HG03103 (cell line): ENCODE measurements around the gene SSTR4.

Experiments
- ATAC-seq: cut with Tn5 transposase; IDR thresholded peaks from one replicate; pipeline ENCODE4 v1.9.1; 2021; ENCODE audit warnings: low read depth; ENCODE audit not compliant: unreplicated experiment

SSTR4 gene

GRCh38 chr20:23061734-23062561, 26.8 kb downstream of the SSTR4 start:
- no peak for ATAC-seq

- ATAC-seq: no peak
Measured at GRCh38 chr20:23062632-23063031, 27.5 kb downstream of the SSTR4 start.

- ATAC-seq: no peak
Measured at GRCh38 chr20:23063168-23063567, 28.1 kb downstream of the SSTR4 start.

- ATAC-seq: no peak
Measured at GRCh38 chr20:23063581-23063980, 28.5 kb downstream of the SSTR4 start.

- ATAC-seq: no peak
Measured at GRCh38 chr20:23065266-23066201, 30.4 kb downstream of the SSTR4 start.

GRCh38 chr20:23066772-23067171, 31.7 kb downstream of the SSTR4 start:
- no peak for ATAC-seq

- no peak for ATAC-seq
Measured at GRCh38 chr20:23068283-23068682, 33.2 kb downstream of the SSTR4 start.

- no peak for ATAC-seq
Measured at GRCh38 chr20:23069108-23069507, 34.0 kb downstream of the SSTR4 start.

GRCh38 chr20:23071398-23071797, 36.3 kb downstream of the SSTR4 start:
- ATAC-seq: no peak

GRCh38 chr20:23071996-23072395, 36.9 kb downstream of the SSTR4 start:
- no peak for ATAC-seq

GRCh38 chr20:23072892-23073586, 37.9 kb downstream of the SSTR4 start:
- ATAC-seq: no peak

GRCh38 chr20:23074052-23074451, 38.9 kb downstream of the SSTR4 start:
- no peak for ATAC-seq

GRCh38 chr20:23077277-23077676, 42.2 kb downstream of the SSTR4 start:
- ATAC-seq: no peak

- no peak for ATAC-seq
Measured at GRCh38 chr20:23078351-23079015, 43.4 kb downstream of the SSTR4 start.

GRCh38 chr20:23079016-23079351, 43.9 kb downstream of the SSTR4 start:
- ATAC-seq: no peak

GRCh38 chr20:23079926-23080325, 44.8 kb downstream of the SSTR4 start:
- no peak for ATAC-seq

- ATAC-seq: no peak
Measured at GRCh38 chr20:23080521-23080920, 45.4 kb downstream of the SSTR4 start.

GRCh38 chr20:23081263-23081819, 46.2 kb downstream of the SSTR4 start:
- ATAC-seq: no peak

- ATAC-seq: no peak
Measured at GRCh38 chr20:23082846-23083552, 47.9 kb downstream of the SSTR4 start.
